ENCODE results near the gene ANXA6. TPM values are rescaled to one million over a fixed set of nuclear protein-coding genes. Genes with fewer than 3 reads are reported as not detected.
A peak's percentile ranks its signal among the peaks of the same experiment; 100 is the strongest.

ANXA6 gene
- total RNA-seq, 1 donor from 2014 or later = 320 TPM

- Mint-ChIP-seq H3K4me1 (ENCODE audit: low read depth, unreplicated experiment) (peaks cover 39% of the 10 kb centered on the region), H3K9me3 (ENCODE audit: unreplicated experiment) (no peaks in the 10 kb centered on the region), H3K27ac (ENCODE audit: unreplicated experiment) (no peak overlapping the region), H3K27me3 (ENCODE audit: low read depth, unreplicated experiment) (no peaks in the 10 kb centered on the region), H3K4me3 (ENCODE audit: unreplicated experiment) (no peak overlapping the region), H3K36me3 (ENCODE audit: low read depth, unreplicated experiment) (peaks cover 35% of the 10 kb centered on the region)
- H3K9me3 ChIP-seq (ENCODE audit: insufficient read depth, low read depth, low read length) = no peaks in the 10 kb centered on the region
- DNase-seq (ENCODE audit: low read depth) (no peak), FAIRE-seq (no peak)
- H4K20me1 ChIP-seq (ENCODE audit: insufficient read depth, low read length) = peaks cover 6% of the 10 kb centered on the region
- H3K4me1 ChIP-seq (ENCODE audit: insufficient read depth, low read length) = peaks cover 53% of the 10 kb centered on the region
- H2AFZ ChIP-seq (ENCODE audit: low read depth, low read length) = no peak overlapping the region
- no peak overlapping the region for H3K27ac ChIP-seq (ENCODE audit: low read depth, low read length)
- H3K4me3 ChIP-seq (ENCODE audit: insufficient read depth, low read depth, low read length) = no peak overlapping the region
- TF ChIP-seq EZH2 (IDR thresholded peaks at IDR 0.05; ENCODE audit: insufficient read depth, low read length) (no peak), CTCF (IDR thresholded peaks at IDR 0.05; ENCODE audit: insufficient read depth, low read depth, low read length) (no peak)
- H3K79me2 ChIP-seq (ENCODE audit: insufficient read depth, low read length) = peaks cover 30% of the 10 kb centered on the region
- H3K27me3 ChIP-seq (ENCODE audit: insufficient read depth, low read length) = no peaks in the 10 kb centered on the region
- H3K9ac ChIP-seq (ENCODE audit: low read length) = no peak overlapping the region
- no peak overlapping the region for H3K4me2 ChIP-seq (ENCODE audit: low read length)
- peaks cover 15% of the 10 kb centered on the region for H3K36me3 ChIP-seq (ENCODE audit: insufficient read depth, low read length)
Measured at GRCh38 chr5:151060742-151061141, 96.8 kb downstream of the ANXA6 start.

- peaks cover 6% of the 10 kb centered on the region for H4K20me1 ChIP-seq (ENCODE audit: insufficient read depth, low read length)
- H3K4me3 ChIP-seq (ENCODE audit: insufficient read depth, low read depth, low read length) = no peak overlapping the region
- H3K27ac ChIP-seq (ENCODE audit: low read depth, low read length) = peak overlapping the region; percentile 47
- Mint-ChIP-seq H3K9me3 (ENCODE audit: unreplicated experiment) (no peaks in the 10 kb centered on the region), H3K4me3 (ENCODE audit: unreplicated experiment) (peak overlapping the region; percentile 18), H3K4me1 (ENCODE audit: low read depth, unreplicated experiment) (peaks cover 32% of the 10 kb centered on the region), H3K36me3 (ENCODE audit: low read depth, unreplicated experiment) (peaks cover 38% of the 10 kb centered on the region), H3K27me3 (ENCODE audit: low read depth, unreplicated experiment) (no peaks in the 10 kb centered on the region), H3K27ac (ENCODE audit: unreplicated experiment) (peak overlapping the region; percentile 35)
- FAIRE-seq = no peak
- peaks cover 48% of the 10 kb centered on the region for H3K4me1 ChIP-seq (ENCODE audit: insufficient read depth, low read length)
- peaks cover 20% of the 10 kb centered on the region for H3K36me3 ChIP-seq (ENCODE audit: insufficient read depth, low read length)
- no peaks in the 10 kb centered on the region for H3K27me3 ChIP-seq (ENCODE audit: insufficient read depth, low read length)
- peak overlapping the region; percentile 29 for H3K9ac ChIP-seq (ENCODE audit: low read length)
- no peaks in the 10 kb centered on the region for H3K9me3 ChIP-seq (ENCODE audit: insufficient read depth, low read depth, low read length)
- H3K4me2 ChIP-seq (ENCODE audit: low read length) = peak overlapping the region; percentile 15
- H3K79me2 ChIP-seq (ENCODE audit: insufficient read depth, low read length) = peaks cover 14% of the 10 kb centered on the region
- no peak for TF ChIP-seq CTCF (IDR thresholded peaks at IDR 0.05; ENCODE audit: insufficient read depth, low read depth, low read length)
- TF ChIP-seq EZH2 (IDR thresholded peaks at IDR 0.05; ENCODE audit: insufficient read depth, low read length) = no peak
- no peak overlapping the region for H2AFZ ChIP-seq (ENCODE audit: low read depth, low read length)
- DNase-seq (ENCODE audit: low read depth) = no peak
Measured at GRCh38 chr5:151058891-151059489, 98.6 kb downstream of the ANXA6 start.

GRCh38 chr5:151058301-151058700 lies 99.3 kb downstream of the ANXA6 start:
- H3K36me3 Mint-ChIP-seq (ENCODE audit: low read depth, unreplicated experiment) = peaks cover 38% of the 10 kb centered on the region

More at GRCh38 chr5:151058301-151058700, 99.3 kb downstream of the ANXA6 start:
- no peak overlapping the region for H3K27ac ChIP-seq (ENCODE audit: low read depth, low read length)
- no peak overlapping the region for H3K4me3 Mint-ChIP-seq (ENCODE audit: unreplicated experiment)
- peak; percentile 8 for TF ChIP-seq CTCF (IDR thresholded peaks at IDR 0.05; ENCODE audit: insufficient read depth, low read depth, low read length)
- no peak for TF ChIP-seq EZH2 (IDR thresholded peaks at IDR 0.05; ENCODE audit: insufficient read depth, low read length)
- peak overlapping the region; percentile 15 for H3K4me2 ChIP-seq (ENCODE audit: low read length)
- no peak overlapping the region for H2AFZ ChIP-seq (ENCODE audit: low read depth, low read length)
- peaks cover 10% of the 10 kb centered on the region for H3K79me2 ChIP-seq (ENCODE audit: insufficient read depth, low read length)
- FAIRE-seq (no peak), DNase-seq (ENCODE audit: low read depth) (no peak)
- peaks cover under 1% of the 10 kb centered on the region for H3K9me3 Mint-ChIP-seq (ENCODE audit: unreplicated experiment)
- peaks cover 25% of the 10 kb centered on the region for H3K4me1 Mint-ChIP-seq (ENCODE audit: low read depth, unreplicated experiment)
- H3K9ac ChIP-seq (ENCODE audit: low read length) = no peak overlapping the region
- H3K36me3 ChIP-seq (ENCODE audit: insufficient read depth, low read length) = peaks cover 24% of the 10 kb centered on the region
- H4K20me1 ChIP-seq (ENCODE audit: insufficient read depth, low read length) = peaks cover 6% of the 10 kb centered on the region
- H3K4me3 ChIP-seq (ENCODE audit: insufficient read depth, low read depth, low read length) = no peak overlapping the region
- peaks cover 41% of the 10 kb centered on the region for H3K4me1 ChIP-seq (ENCODE audit: insufficient read depth, low read length)
- H3K9me3 ChIP-seq (ENCODE audit: insufficient read depth, low read depth, low read length) = no peaks in the 10 kb centered on the region
- no peaks in the 10 kb centered on the region for H3K27me3 Mint-ChIP-seq (ENCODE audit: low read depth, unreplicated experiment)
- no peak overlapping the region for H3K27ac Mint-ChIP-seq (ENCODE audit: unreplicated experiment)
- H3K27me3 ChIP-seq (ENCODE audit: insufficient read depth, low read length) = no peaks in the 10 kb centered on the region
